CD4-positive, alpha-beta T cell treated with Interleukin-2 at 100 ng/mL for 4 hours (primary cell): Measurements from ENCODE around the gene MKNK2.
"Not testable (repeated sequence)": the region's sequence is repeated elsewhere in the genome, so short reads cannot be mapped to it uniquely, and the experiment has no call there.

Experiments used
- DNase-seq: peaks from one replicate; pipeline ENCODE4 v3.0.0-alpha.2; 2020; ENCODE audit warnings: low spot score

MKNK2 gene

GRCh38 chr19:1990230-1991017, 60.6 kb downstream of the MKNK2 start:
- no peak for DNase-seq

GRCh38 chr19:1989513-1990229, 61.4 kb downstream of the MKNK2 start:
- no peak for DNase-seq

- not testable (repeated sequence) for DNase-seq
Measured at GRCh38 chr19:1988464-1988863, 62.6 kb downstream of the MKNK2 start.
